Fibroblast of peridontal ligament (primary cell): Measurements from ENCODE around the gene FABP3.
"Not testable (repeated sequence)": the region's sequence is repeated elsewhere in the genome, so short reads cannot be mapped to it uniquely, and the experiment has no call there.

Source experiments
- DNase-seq: peaks from one replicate; pipeline ENCODE4 v3.0.0-alpha.2; 2010; ENCODE audit errors: extremely low read depth

The FABP3 gene

DNA sequence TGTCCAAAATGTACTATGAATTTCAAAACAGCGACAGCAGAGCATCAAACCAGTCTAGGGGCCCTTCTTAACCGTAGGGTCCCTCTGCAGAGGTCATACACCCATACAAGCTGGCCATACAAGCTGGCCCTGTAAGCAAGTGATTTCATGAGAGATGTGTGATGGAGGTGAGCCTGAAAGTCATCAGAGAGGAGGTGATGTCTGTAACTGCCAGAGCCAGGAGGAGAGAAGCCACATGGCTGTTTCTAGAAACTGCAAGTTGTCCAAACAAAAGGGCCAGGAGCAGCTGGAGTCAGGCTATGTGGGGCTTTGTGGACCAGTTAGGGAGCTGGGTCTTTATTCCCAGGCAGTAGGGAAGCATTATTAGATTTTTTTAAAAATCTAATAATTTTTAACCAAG lies 25.4 kb upstream of the FABP3 start:
- no peak for DNase-seq

DNA sequence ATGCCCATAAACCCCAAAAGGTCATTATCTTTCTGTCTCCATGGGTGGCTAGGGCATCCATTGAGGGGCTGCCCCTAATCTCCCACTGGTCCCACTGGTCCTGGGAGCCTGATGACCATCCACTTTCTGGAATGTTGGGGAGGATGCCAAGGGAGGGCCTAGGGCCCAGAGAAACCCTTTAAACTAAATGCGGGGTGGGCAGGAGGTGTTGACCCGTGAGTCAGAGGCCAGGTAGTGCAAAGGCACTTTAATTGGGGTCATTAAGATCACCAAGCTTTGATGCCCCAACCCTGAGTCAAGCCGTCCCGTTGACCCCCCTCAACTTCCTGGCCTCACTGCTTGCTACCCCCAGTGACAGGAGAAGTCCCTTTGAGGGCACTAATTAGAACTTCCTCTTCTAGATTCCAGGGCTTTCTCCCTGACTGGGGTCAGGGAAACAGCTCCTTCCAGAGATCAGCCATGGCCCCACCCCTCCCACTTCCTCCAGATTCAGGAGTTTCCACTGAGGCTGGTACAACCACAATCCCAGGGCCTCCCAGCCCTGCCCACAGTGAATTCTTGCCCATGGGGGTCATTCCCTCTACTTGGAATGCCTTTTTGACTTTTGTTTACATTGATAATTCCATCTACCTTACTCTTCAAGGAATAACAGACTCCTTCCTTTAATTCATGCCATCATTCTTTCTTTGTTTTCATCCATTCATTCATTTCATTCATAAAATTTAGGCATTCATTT lies 24.7 kb upstream of the FABP3 start:
- DNase-seq = peak; percentile 49

DNA sequence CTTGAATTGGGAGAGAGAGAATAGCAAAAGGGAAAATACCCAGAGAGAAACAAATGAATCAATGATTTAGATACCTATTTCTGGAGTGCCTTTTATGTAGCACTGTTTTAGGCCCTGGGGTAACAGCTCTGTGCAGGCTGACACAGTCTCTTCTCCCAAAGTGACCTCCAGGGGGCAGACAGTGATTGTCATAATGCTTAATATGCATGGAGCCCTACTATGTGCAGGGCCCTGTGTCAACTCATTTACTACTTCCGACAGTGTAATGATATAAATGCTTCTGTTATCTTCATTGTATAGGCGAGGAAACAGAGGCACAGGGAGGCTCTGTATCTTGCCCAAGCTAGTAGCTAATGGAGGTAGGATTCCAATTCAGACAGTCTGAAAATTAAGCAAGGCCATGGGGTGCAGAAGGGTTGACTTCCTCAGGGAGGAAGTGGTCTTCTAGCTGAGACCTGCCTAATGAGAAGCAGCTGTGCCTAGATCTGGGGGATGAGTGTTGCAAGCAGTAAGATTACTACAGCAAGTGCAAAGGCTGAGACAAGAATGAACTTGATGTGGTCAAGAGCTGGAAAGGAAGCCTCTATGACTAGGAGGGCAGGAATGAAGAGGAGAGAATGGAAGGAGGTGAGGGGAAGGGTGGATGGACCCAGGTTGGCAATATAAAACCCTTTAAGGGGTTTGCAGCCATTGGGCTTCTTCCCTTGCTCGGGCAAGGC lies 23.9 kb upstream of the FABP3 start:
- DNase-seq = peak; percentile 98

DNA sequence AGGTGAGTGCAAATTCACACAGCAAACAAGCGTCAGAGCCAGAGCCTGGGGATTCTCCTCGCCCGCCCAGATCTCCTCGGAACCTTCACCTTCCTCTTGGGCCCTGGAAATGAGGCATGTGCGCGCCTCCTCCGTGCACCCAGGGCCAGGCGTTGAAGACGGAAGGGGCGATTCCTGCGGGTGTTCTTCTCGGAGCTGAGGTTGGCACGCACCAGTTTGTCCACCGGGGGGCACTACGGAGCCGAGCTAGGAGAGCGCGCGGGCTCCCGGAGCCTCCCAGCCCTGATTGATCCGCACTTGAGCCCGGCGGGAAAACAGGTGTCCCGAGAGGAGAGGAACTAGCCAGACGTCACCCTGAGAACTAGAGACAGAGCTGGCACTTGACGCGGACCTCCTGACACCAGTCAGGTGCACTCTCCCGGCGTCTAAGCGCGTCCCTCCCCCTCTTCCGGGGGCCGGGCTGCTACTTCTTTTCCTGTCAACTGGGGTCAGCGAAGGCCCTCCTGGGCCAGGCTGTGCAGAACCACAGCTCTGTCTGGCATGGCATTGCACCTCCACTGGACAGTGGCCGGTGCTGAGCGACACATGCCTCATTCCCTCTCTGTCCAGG lies 21.8 kb upstream of the FABP3 start:
- peak; percentile 69 for DNase-seq

DNA sequence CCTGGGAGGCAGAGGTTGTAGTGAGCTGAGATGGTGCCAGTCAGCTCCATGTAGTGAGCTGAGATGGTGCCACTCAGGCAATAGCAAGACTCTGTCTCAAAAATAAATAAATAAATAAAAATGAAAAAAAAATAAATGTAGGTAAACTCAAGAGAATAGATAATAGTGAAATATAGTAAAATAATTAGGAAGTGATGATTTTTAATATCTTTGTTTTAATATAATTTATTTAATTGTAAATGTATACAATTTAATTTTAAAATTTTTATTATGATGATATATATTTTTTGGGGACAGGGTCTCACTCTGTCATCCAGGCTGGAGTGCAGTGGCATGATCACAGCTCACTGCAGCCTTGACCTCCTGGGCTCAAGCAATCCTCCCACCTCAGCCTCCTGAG lies 20.6 kb upstream of the FABP3 start:
- DNase-seq = no peak

DNA sequence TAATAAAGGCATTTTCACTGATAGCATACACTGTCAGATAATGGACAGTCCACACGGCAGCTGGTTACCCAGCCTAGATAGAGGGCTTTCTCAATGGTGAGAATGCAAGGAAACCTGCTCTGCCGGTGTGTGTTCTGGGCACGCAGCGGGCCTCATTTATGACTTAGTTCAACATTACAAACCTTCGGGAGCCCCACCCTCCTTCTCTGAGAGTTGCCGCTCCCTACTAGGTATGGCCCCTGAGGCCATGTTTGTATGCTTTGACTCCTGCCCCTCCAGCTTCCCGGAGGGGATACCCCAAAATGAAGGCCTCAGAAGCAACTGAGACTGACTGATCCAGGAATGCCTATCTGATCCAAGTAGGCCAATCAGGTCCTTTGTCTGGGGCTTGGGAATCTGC lies 17.2 kb upstream of the FABP3 start:
- DNase-seq = no peak

DNA sequence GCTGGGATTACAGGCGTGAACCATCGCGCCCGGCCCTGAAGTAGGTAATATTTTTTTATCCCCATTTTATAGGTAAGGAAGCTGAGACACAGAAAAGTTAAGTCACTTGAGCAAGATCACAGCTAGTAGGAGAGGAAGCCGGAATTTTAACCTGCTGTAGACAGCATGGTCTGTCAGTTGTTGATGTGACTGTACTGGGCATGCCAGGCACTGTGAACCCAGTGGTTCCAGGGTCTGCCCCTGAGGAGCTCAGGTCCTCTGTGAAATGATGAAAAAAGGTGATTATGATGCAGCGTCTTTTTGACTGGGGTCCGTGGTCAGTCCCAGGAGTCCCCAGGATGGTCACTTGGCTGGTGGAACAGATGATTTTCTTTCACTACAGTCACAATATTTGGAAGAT lies 16.7 kb upstream of the FABP3 start:
- DNase-seq = no peak

DNA sequence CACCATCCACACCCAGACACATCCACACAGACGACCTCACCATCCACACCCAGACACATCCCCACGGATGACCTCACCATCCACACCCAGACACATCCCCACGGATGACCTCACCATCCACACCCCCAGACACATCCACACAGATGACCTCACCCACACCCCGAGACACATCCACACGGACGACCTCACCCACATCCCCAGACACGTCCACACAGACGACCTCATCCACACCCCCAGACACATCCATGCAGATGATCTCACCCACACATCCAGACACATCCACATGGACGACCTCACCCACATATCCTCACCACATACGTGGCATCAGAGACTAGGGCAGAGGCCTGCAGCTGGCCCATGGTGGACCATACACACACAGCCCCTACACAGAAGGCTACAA lies 14.7 kb upstream of the FABP3 start:
- DNase-seq = no peak

DNA sequence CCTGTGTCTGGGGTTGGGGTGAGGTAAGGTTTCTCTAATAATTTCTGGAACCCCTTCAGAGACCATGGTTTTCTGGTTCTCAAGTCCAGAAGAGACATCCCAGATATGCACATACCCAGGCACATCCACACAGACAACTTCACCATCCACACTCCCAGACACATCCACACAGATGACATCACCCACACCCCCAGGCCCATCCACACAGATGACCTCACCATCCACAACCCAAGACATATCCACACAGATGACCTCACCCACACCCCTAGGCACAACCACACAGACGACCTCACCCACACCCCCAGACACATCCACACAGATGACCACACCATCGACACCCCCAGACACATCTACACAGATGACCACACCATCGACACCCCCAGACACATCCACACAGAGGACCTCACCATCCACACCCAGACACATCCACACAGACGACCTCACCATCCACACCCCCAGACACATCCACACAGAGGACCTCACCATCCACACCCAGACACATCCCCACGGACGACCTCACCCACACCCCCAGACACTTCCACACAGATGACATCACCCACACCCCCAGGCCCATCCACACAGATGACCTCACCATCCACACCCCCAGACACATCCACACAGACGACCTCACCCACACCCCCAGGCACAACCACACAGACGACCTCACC lies 13.8 kb upstream of the FABP3 start:
- not testable (repeated sequence) for DNase-seq

DNA sequence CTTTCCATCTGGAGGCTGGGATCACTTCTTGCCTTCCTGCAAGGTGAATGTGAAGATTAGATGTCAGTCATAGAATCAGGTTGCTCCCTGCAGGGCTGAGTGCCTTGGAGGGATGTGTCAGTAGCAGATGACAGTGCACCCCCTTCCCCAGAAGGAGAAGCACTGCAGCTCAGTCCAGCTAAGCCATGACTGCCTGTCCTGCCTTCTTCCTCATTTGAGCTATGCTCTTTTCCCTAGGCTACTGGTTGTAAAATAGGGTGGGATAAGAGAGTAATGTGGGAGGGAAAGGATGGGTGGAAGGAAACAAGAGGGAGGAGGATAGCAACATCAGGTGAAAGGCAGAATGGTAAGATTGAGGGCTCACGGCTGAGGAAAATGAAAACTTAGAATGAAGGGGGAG lies 11.1 kb upstream of the FABP3 start:
- DNase-seq = no peak

DNA sequence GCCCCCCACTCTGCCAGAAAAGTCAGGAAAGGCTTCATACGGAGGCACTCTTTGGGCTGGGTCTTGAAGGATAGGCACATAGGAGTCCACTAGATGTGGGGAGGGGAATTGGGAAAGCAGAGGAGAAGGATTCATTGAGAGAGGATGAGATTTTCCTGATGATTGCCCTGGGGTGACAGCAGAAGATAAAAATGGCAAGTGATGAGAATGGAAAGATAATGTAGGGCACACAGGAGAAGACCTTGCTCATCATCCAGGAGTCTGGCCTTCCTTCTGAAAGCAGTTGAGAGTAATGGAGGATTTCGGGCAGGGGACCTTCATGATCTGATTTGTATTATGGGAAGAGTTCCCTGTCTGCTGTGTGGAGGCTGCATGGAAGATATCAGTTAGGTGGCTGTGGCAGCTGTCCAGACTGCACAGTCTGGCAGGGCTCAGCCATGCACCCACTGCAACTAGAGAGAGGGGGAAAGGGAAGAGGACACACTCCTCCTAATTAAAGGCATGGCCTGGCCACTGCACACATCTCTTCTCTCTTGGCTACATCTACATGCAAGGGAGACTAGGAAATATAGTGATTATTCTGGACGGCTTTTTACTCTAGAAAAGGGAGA lies 9.6 kb upstream of the FABP3 start:
- no peak for DNase-seq

DNA sequence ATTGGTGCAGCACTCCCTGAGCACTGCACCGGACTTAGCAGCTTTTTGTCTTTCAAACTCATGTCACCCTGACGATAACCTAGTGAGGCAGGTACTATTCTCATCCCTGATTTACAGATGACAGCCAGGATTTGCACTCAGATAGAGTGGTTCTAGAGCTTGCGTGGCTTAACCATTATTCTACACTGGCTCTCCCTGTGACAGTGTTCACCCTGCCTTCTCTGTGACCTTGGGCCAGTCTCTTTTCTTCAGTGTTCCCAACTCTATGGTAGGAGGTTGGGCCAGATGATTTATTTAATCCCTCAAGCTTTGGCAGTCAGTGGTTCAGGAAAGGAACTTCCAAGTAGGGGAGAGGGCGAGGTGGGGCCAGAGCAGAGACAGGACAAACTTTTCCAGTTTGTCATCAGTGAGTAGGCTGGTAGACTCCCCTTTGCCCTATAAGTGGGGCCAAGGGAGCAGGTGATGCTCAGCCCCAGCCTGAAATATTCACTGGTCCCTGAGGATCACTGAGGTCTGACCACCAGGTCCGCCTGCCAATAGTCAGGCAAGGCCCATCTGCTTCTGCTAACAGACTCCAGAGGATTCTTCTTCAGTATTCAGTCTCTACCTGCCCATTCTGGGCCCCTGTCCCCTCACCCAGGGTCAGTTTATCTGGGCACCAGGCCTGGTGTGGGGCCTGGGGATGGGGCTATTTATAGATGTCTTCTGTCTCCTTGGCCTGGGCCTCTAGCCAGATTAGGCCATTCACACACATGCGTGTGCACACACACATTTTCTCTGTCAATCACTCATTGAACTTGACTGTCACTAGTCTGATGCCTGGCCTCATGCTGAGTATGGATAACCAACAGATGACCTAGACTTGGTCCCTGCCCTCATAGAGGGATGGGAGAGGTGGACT lies 8.8 kb upstream of the FABP3 start:
- peak; percentile 55 for DNase-seq

DNA sequence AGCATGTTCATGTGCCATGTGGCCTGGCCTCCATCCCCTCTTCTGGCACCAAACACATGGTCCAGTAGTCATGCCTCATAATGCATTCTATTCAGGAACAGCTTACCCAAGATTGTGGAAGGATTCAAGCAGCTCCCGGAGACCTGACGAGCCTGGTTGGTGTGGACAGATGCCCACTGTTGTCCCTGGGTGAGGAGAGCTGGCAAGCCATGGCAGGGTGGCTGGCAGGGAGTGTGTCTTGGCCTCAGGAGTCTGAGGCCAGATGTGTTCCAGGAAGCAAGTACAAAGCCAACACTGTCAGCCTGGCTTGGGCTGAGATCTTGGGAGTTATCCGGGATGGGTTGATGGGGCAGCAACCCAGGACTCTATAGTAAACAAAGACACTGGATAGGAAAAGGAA lies 7.3 kb upstream of the FABP3 start:
- DNase-seq = no peak

DNA sequence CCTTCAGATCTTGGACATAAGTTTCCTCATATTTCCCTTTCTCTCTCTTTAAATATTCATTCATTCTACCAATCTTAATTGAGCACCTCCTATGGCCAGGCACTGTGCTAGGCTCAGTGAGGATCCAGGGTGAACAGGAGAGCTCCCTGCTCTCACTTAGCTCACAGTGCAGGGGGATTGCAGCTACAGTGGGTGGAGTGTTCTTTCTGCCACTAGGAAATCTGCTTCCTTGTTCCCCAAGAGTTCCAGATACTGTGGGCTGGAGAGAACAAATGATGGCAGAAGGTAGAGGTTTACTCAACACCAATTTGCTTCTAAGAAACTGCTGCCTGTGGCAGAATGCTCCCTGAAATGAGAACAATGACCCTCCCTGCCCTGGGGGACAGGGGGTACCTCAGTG lies 5.1 kb upstream of the FABP3 start:
- no peak for DNase-seq

DNA sequence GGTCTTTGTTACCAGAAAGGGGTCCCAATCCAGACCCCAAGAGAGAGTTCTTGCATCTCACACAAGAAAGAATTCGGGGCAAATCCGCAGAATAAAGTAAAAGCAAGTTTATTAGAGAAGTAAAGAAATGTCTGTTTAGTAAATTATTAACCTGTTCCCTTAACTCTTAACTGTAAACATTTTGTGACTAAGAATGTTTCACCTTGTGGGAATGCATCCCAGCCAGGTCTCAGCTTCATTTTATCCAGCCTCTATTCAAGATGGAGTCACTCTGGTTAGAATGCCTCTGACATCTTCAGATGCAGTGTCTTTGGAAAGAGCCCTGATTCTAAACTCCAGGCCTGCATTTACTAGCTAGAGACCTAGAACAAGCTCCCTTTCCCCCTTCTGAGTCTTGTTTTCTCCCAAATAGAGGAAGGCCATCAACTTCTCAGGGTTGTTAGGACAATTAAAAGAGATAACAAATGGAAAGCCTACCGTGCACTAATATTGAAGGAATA lies 4.5 kb upstream of the FABP3 start:
- no peak for DNase-seq

DNA sequence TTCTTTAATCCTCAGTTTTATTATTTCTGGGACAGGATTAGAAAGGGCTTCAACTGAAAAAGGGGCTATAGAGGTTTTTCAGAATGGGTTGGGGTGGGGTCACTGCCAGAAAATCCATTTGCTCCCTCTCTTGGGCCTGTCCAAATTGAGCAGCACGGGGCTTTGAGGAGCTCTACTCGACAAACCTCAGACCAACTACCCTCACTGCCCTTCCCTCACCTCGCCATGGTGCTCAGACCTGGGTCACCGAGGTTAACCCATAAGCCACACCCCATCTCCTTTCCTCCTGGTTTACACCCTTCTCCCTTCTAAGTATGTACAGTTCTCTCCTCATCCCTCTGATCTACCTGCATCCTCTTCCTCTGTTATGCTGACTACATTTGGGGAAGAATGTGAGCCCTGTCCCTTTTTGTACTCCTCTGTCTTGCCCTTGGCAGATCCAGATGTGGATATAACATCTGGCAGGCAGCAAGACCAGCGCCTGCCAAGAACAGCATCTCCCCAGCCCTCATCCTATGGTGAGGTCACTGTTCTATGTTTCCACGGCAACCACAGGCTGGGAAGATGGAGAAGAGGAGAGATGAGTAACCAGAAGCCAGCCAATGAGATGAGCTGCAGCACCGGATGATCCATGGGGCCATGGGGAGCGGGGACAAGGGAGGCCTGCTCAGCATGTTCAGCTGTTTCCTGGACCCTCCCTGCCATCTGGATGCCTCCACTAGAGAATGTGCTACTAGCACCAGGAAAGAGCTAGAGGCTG lies 3.7 kb upstream of the FABP3 start:
- peak; percentile 96 for DNase-seq

DNA sequence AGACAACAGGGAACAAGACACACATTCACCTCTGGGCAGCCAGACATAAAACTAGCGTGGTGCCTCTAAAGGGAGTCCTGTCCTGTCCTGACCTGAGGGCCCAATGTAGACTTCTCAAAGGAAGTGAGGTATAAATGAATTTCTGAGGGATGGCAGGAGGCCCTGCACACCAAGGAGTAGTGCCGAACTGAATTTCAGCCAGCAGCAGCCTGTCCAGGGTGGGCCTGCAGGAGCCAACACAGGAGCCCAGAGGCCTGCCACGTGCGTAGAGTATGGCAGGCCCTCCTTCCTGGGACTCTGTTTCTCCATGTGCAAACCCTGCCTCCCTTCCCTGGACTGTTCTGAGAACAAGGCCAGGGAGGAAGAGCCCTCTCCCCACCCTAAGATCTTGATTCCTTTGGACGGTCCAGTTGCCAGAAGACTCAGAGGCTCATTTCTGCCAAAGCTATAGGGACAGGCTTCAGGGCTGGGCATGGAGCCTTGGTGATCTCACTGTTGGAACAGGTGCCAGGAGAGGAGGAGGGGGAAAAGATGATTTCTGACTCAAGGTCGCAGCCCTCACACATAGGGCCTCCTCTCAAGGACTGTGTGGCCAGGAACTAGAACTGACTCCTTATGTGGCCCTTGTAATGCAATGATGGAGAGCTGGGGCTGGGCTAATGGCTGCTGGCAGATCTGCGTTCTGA lies 1.8 kb upstream of the FABP3 start:
- DNase-seq = peak; percentile 82

DNA sequence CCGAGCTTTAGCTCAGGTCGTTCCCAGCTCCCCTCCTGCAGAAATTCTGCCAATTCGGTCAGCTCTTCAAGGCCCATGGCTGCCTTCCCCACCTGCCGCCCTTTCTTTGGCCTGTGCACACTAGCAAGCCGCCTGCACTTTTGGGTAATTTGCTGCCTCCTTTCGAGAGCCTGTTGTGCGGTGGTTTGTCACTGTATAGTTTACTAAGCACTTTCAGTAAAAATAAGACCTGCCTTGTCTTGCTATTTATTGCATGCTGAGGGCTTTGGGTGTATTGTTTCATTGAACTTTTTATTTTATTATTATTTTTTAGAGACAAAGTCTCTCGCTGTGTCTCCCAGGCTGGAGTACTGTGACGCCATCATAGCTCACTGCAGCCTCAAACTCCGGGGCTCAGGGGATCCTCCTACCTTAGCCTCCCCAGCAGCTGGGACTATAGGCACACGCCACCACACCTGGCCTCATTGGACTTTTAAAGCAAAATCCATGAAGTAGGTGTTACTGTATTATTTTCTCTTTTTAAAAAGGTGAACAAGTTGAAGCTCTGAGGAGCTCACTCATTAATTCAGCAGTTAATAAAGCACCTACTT lies 1.1 kb upstream of the FABP3 start:
- DNase-seq = no peak

DNA sequence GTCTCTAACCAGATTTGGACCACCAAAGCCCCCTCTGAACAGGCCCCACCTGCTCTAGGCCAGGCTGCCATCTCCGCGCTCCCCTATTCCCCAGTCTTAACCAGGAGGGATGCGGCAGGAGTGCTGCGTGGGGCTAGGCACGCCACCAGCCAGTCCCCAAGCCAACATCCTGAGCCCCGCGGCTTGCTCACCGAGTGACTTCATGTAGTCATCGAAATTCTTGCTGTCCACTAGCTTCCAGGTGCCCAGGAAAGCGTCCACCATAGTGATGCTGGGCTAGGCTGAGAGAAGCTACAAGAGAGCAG lies 173 bp downstream of the FABP3 start:
- DNase-seq = no peak
